ENCODE measurements around the gene ANKS1A. TPM values are rescaled to one million over a fixed set of nuclear protein-coding genes. Genes with fewer than 3 reads are reported as not detected.

Gene ANKS1A
- total RNA-seq, 1 experiment from 2014 or later, result 26.5 TPM

DNA sequence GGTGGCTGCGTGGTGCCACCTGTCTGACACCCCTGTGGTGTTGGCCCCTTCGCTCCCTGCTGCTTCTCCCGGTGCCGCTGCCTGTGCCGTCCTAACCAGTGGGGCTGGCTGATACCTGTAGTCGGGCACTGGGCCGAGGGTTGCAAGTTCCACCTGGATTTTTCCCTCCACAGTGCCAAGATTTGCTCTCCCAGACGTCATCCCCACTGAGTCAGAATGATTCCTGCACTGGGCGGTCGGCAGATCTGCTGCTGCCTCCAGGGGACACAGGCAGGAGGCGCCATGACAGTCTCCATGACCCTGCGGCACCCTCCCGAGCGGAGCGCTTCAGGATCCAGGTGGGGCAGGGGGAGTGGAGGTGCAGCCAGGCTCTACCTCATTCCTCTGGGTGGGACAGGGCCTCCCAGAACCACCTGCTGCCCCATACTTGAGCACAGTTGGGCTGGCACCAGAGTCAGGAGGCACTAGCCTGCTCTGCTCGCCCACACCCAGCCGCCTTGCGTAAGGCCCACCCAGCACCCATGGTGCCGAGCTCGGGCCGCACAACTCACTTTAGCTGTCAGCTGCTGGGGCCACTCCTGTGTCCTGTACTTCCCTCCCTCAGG lies 191.9 kb downstream of the ANKS1A start:
- Histone ChIP-seq H3K56ac (ENCODE audit: insufficient read length, low read depth, low read length) (no peak overlapping the region), H3K14ac (ENCODE audit: insufficient read depth, low read length) (no peak overlapping the region), H3K4me1 (ENCODE audit: insufficient read depth, low read length) (no peaks in the 10 kb centered on the region), H4K8ac (replicated peaks; ENCODE audit: insufficient read length, low read depth, low read length) (no peak overlapping the region), H3K4ac (ENCODE audit: low read depth, low read length) (no peak overlapping the region), H2BK120ac (ENCODE audit: low read depth, low read length, poor library complexity, severe bottlenecking) (no peak overlapping the region), H2BK12ac (ENCODE audit: insufficient read length, low read depth, low read length) (no peak overlapping the region), H2AK5ac (ENCODE audit: insufficient read length, low read length) (no peak overlapping the region), H3K9me3 (ENCODE audit: control insufficient read depth, low read depth, low read length) (no peaks in the 10 kb centered on the region), H3K79me1 (ENCODE audit: insufficient read depth, low read depth, low read length, poor library complexity, severe bottlenecking) (no peaks in the 10 kb centered on the region), H3K18ac (ENCODE audit: insufficient read length, low read depth, low read length) (no peak overlapping the region), H3K4me2 (ENCODE audit: insufficient read depth, insufficient read length, low read length) (no peak overlapping the region), H2BK20ac (ENCODE audit: low read depth, low read length, poor library complexity, severe bottlenecking) (no peak overlapping the region), H3T11ph (ENCODE audit: low read length) (no peak overlapping the region), H3K79me2 (ENCODE audit: insufficient read depth, low read length) (no peaks in the 10 kb centered on the region), H3K23me2 (ENCODE audit: insufficient read length, low read depth, low read length, poor library complexity, severe bottlenecking) (no peaks in the 10 kb centered on the region), H2AFZ (ENCODE audit: low read length) (no peak overlapping the region), H3K9ac (ENCODE audit: extremely low read depth, insufficient read length, low read length) (no peak overlapping the region), H4K91ac (ENCODE audit: insufficient read length, low read depth, low read length) (no peak overlapping the region), H2BK5ac (ENCODE audit: insufficient read length, low read length) (no peak overlapping the region), H3K27ac (ENCODE audit: insufficient read length, low read depth, low read length) (no peak overlapping the region), H3K23ac (ENCODE audit: insufficient read length, low read depth, low read length) (no peak overlapping the region), H3K27me3 (ENCODE audit: insufficient read depth, low read length) (no peaks in the 10 kb centered on the region), H4K20me1 (ENCODE audit: control insufficient read depth, insufficient read depth, insufficient read length) (no peaks in the 10 kb centered on the region), H2BK15ac (ENCODE audit: low read depth, low read length) (no peak overlapping the region), H4K5ac (ENCODE audit: insufficient read length, low read depth, low read length) (no peak overlapping the region)
- H3K4me1 Mint-ChIP-seq, result peaks cover 18 to 23% of the 10 kb centered on the region in 2 experiments
- H3K27ac Mint-ChIP-seq, result peak overlapping the region; percentile 84 to 95 (median 94); a peak in 4 of 7 replicates
- H3K36me3 Mint-ChIP-seq (ENCODE audit: insufficient read depth in 1 of 3, low read depth in 3 of 3), result peaks cover 11 to 48% (median 48%) of the 10 kb centered on the region in 3 experiments
- WGBS (ENCODE audit: extremely low coverage, insufficient read length, low lambda C conversion rate), result no CpG with 5 or more reads among the region's 21 CpGs
- H3K9me3 Mint-ChIP-seq, result no peaks in the 10 kb centered on the region; a peak in 1 of 5 replicates
- TF ChIP-seq, protein P1, sequence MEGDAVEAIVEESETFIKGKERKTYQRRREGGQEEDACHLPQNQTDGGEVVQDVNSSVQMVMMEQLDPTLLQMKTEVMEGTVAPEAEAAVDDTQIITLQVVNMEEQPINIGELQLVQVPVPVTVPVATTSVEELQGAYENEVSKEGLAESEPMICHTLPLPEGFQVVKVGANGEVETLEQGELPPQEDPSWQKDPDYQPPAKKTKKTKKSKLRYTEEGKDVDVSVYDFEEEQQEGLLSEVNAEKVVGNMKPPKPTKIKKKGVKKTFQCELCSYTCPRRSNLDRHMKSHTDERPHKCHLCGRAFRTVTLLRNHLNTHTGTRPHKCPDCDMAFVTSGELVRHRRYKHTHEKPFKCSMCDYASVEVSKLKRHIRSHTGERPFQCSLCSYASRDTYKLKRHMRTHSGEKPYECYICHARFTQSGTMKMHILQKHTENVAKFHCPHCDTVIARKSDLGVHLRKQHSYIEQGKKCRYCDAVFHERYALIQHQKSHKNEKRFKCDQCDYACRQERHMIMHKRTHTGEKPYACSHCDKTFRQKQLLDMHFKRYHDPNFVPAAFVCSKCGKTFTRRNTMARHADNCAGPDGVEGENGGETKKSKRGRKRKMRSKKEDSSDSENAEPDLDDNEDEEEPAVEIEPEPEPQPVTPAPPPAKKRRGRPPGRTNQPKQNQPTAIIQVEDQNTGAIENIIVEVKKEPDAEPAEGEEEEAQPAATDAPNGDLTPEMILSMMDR (conservative IDR thresholded peaks at IDR 0.05), result no peak
- no peaks in the 10 kb centered on the region for H3K27me3 Mint-ChIP-seq (ENCODE audit: low read depth)
- no peak for DNase-seq
- H3K4me3 Mint-ChIP-seq, result no peak overlapping the region

Measured in H9 (cell line).